GM21381 (cell line): ENCODE results near the gene SGMS1.

ENCODE experiments used
- ATAC-seq: cut with Tn5 transposase; IDR thresholded peaks from one replicate; pipeline ENCODE4 v1.9.1; 2021; ENCODE audit warnings: mild to moderate bottlenecking, moderate library complexity; ENCODE audit not compliant: unreplicated experiment

The SGMS1 gene

GRCh38 chr10:50613726-50614443, 9.9 kb downstream of the SGMS1 start:
- no peak for ATAC-seq

- ATAC-seq, result peak; percentile 58
These were observed 10.6 kb downstream of the SGMS1 start for GRCh38 chr10:50613150-50613549.

- no peak for ATAC-seq
These were observed 13.4 kb downstream of the SGMS1 start for GRCh38 chr10:50610368-50610767.

- no peak for ATAC-seq
These were observed 16.3 kb downstream of the SGMS1 start for GRCh38 chr10:50607356-50607925.

- no peak for ATAC-seq
These were observed 17.8 kb downstream of the SGMS1 start for GRCh38 chr10:50605951-50606270.

GRCh38 chr10:50605269-50605950, 18.3 kb downstream of the SGMS1 start:
- ATAC-seq, result peak; percentile 85

- ATAC-seq, result no peak
These were observed 18.9 kb downstream of the SGMS1 start for GRCh38 chr10:50604809-50605208.

GRCh38 chr10:50604049-50604640, 19.6 kb downstream of the SGMS1 start:
- peak; percentile 65 for ATAC-seq

GRCh38 chr10:50603151-50603850, 20.5 kb downstream of the SGMS1 start:
- no peak for ATAC-seq

- no peak for ATAC-seq
These were observed 21.8 kb downstream of the SGMS1 start for GRCh38 chr10:50601974-50602373.

GRCh38 chr10:50600831-50601477, 22.8 kb downstream of the SGMS1 start:
- ATAC-seq, result no peak

GRCh38 chr10:50600286-50600685, 23.5 kb downstream of the SGMS1 start:
- no peak for ATAC-seq

GRCh38 chr10:50596897-50597296, 26.9 kb downstream of the SGMS1 start:
- ATAC-seq, result no peak

- no peak for ATAC-seq
These were observed 27.3 kb downstream of the SGMS1 start for GRCh38 chr10:50596456-50596855.

- ATAC-seq, result no peak
These were observed 28.0 kb downstream of the SGMS1 start for GRCh38 chr10:50595785-50596184.

GRCh38 chr10:50593523-50594376, 30.0 kb downstream of the SGMS1 start:
- ATAC-seq, result no peak

GRCh38 chr10:50592961-50593418, 30.8 kb downstream of the SGMS1 start:
- no peak for ATAC-seq

GRCh38 chr10:50590935-50591334, 32.8 kb downstream of the SGMS1 start:
- ATAC-seq, result no peak

- ATAC-seq, result no peak
These were observed 37.0 kb downstream of the SGMS1 start for GRCh38 chr10:50586740-50587088.
